Vagina (tissue), 2 donors: Measurements from ENCODE around the gene PTPRE. TPM values are rescaled to one million over a fixed set of nuclear protein-coding genes. Genes with fewer than 3 reads are reported as not detected.

Experiments
- DNase-seq, 2 donors: peaks; one replicate each; pipeline ENCODE4 v3.0.0-alpha.2; 2017; ENCODE audit errors: extremely low spot score in 2 of 2
- H3K27ac ChIP-seq: fragments of 200-600 bp; sonication (generic); one replicate; pipeline ENCODE4 v1.5.1; 2019
- H3K27me3 ChIP-seq: fragments of 200-600 bp; sonication (generic); one replicate; pipeline ENCODE4 v1.5.1; 2019
- H3K36me3 ChIP-seq, 2 donors: fragments of 200-600 bp; sonication (generic); one replicate each; pipeline ENCODE4 v1.5.1; 2017 to 2019
- H3K4me1 ChIP-seq: fragments of 200-600 bp; sonication (generic); one replicate; pipeline ENCODE4 v1.5.1; 2019
- H3K4me3 ChIP-seq, 2 donors: fragments of 200-600 bp; sonication (generic); 1 replicate in 1 of 2; 2 replicates in 1 of 2; pipeline ENCODE4 v1.5.1; 2016 to 2019
- H3K9me3 ChIP-seq: fragments of 200-600 bp; sonication (generic); one replicate; pipeline ENCODE4 v1.5.1; 2019
- CTCF ChIP-seq, 3 experiments: fragments of 450-650 bp in 2 of 3; fragments of 200-600 bp in 1 of 3; sonication (generic) in 1 of 3; IDR thresholded peaks; one replicate each; pipeline ENCODE4 v1.5.1; 2017 to 2019; ENCODE audit warnings: antibody characterized with exemption in 3 of 3, mild to moderate bottlenecking in 2 of 3, moderate library complexity in 2 of 3
- POLR2A ChIP-seq, 2 donors: fragments of 450-650 bp; IDR thresholded peaks; one replicate each; pipeline ENCODE4 v1.6.1; 2017; ENCODE audit warnings: antibody characterized with exemption in 2 of 2, mild to moderate bottlenecking in 2 of 2, moderate library complexity in 2 of 2
- POLR2AphosphoS5 ChIP-seq, 2 donors: sonication (generic); formaldehyde crosslinking; IDR thresholded peaks; one replicate each; pipeline ENCODE4 v1.9.0; 2017; ENCODE audit warnings: antibody characterized with exemption in 2 of 2, mild to moderate bottlenecking in 2 of 2, low read depth in 1 of 2; ENCODE audit not compliant: insufficient read depth in 1 of 2
- intact Hi-C: fragments of 100-400 bp; cut with DNase I; formaldehyde crosslinking; loops from one replicate; pipeline ENCODE4 v1.15.1; 2023
- total RNA-seq: library from RNA; depleted of rRNA; stranded (reverse); fragments of >200 nt; gene quantifications from one replicate; pipeline ENCODE4 v1.2.3, GENCODE V29; 2016

Gene PTPRE
- total RNA-seq, 1 donor from 2014 or later = 77.6 TPM

GRCh38 chr10:128071417-128071782 is 164.5 kb downstream of the PTPRE start:
- H3K4me3 ChIP-seq = no peak overlapping the region
- no peak for DNase-seq
- no peak for TF ChIP-seq POLR2AphosphoS5 (IDR thresholded peaks at IDR 0.05; ENCODE audit: insufficient read depth in 1 of 2, low read depth in 1 of 2)
- TF ChIP-seq CTCF (IDR thresholded peaks at IDR 0.05) = no peak
- TF ChIP-seq POLR2A (IDR thresholded peaks at IDR 0.05) = no peak
- intact Hi-C loops = no loop called here
- H3K36me3 ChIP-seq = peaks cover 0 to 3% of the 10 kb centered on the region in 2 donors
- H3K27ac ChIP-seq = no peak overlapping the region
- H3K9me3 ChIP-seq = no peaks in the 10 kb centered on the region
- H3K4me1 ChIP-seq = no peaks in the 10 kb centered on the region
- no peaks in the 10 kb centered on the region for H3K27me3 ChIP-seq

GRCh38 chr10:128072046-128072445 is 165.1 kb downstream of the PTPRE start:
- Histone ChIP-seq H3K27me3 (no peaks in the 10 kb centered on the region), H3K27ac (no peak overlapping the region), H3K36me3 (peaks cover 0 to 3% of the 10 kb centered on the region in 2 donors), H3K9me3 (no peaks in the 10 kb centered on the region), H3K4me3 (no peak overlapping the region), H3K4me1 (no peaks in the 10 kb centered on the region)
- no peak for TF ChIP-seq POLR2AphosphoS5 (IDR thresholded peaks at IDR 0.05; ENCODE audit: insufficient read depth in 1 of 2, low read depth in 1 of 2)
- no peak for TF ChIP-seq POLR2A (IDR thresholded peaks at IDR 0.05)
- TF ChIP-seq CTCF (IDR thresholded peaks at IDR 0.05) = no peak
- intact Hi-C loops = no loop called here
- DNase-seq = no peak

GRCh38 chr10:128072941-128073645 is 166.2 kb downstream of the PTPRE start:
- Histone ChIP-seq H3K27me3 (no peaks in the 10 kb centered on the region), H3K27ac (no peak overlapping the region), H3K4me3 (no peak overlapping the region), H3K9me3 (no peaks in the 10 kb centered on the region), H3K36me3 (peaks cover 0 to 3% of the 10 kb centered on the region in 2 donors), H3K4me1 (no peaks in the 10 kb centered on the region)
- TF ChIP-seq CTCF (IDR thresholded peaks at IDR 0.05) (no peak), POLR2AphosphoS5 (IDR thresholded peaks at IDR 0.05; ENCODE audit: insufficient read depth in 1 of 2, low read depth in 1 of 2) (no peak), POLR2A (IDR thresholded peaks at IDR 0.05) (no peak)
- DNase-seq = no peak
- intact Hi-C loops = no loop called here

GRCh38 chr10:128073890-128074289 is 167.0 kb downstream of the PTPRE start:
- no peak for DNase-seq
- no peak overlapping the region for H3K27ac ChIP-seq
- H3K4me1 ChIP-seq = no peaks in the 10 kb centered on the region
- TF ChIP-seq POLR2A (IDR thresholded peaks at IDR 0.05) = no peak
- TF ChIP-seq POLR2AphosphoS5 (IDR thresholded peaks at IDR 0.05; ENCODE audit: insufficient read depth in 1 of 2, low read depth in 1 of 2) = no peak
- no peak for TF ChIP-seq CTCF (IDR thresholded peaks at IDR 0.05)
- intact Hi-C loops = no loop called here
- H3K9me3 ChIP-seq = no peaks in the 10 kb centered on the region
- no peaks in the 10 kb centered on the region for H3K27me3 ChIP-seq
- no peak overlapping the region for H3K4me3 ChIP-seq
- peaks cover 0 to 7% of the 10 kb centered on the region in 2 donors for H3K36me3 ChIP-seq

GRCh38 chr10:128074589-128074988 is 167.7 kb downstream of the PTPRE start:
- TF ChIP-seq POLR2AphosphoS5 (IDR thresholded peaks at IDR 0.05; ENCODE audit: insufficient read depth in 1 of 2, low read depth in 1 of 2) (no peak), CTCF (IDR thresholded peaks at IDR 0.05) (no peak), POLR2A (IDR thresholded peaks at IDR 0.05) (no peak)
- Histone ChIP-seq H3K27me3 (no peaks in the 10 kb centered on the region), H3K9me3 (no peaks in the 10 kb centered on the region), H3K4me1 (no peaks in the 10 kb centered on the region), H3K27ac (no peak overlapping the region), H3K4me3 (no peak overlapping the region), H3K36me3 (peaks cover 0 to 10% of the 10 kb centered on the region in 2 donors)
- intact Hi-C loops = no loop called here
- no peak for DNase-seq
